Natural killer cell treated with Interleukin-12 subunit alpha and Interleukin-12 subunit beta and Interleukin-15 and Interleukin-18, amount 100 ng/mL, for 72 hours (primary cell): ENCODE measurements around the gene MRPS7. TPM values are rescaled to one million over a fixed set of nuclear protein-coding genes. Genes with fewer than 3 reads are reported as not detected.
A peak's percentile ranks its signal among the peaks of the same experiment; 100 is the strongest.
"Not testable (repeated sequence)": the region's sequence is repeated elsewhere in the genome, so short reads cannot be mapped to it uniquely, and the experiment has no call there.

Experiments
- ATAC-seq, 2 donors: fragments of 150-1000 bp; cut with Tn5 transposase in 1 of 2; sonication (Bioruptor Pico), chemical (Tn5 transposase) in 1 of 2; 2 replicates each; pipeline ENCODE4 v1.10.0; 2021
- DNase-seq: peaks from one replicate; pipeline ENCODE4 v3.0.0; 2022; ENCODE audit warnings: low spot score
- H3K27ac Mint-ChIP-seq, 2 donors: 1 replicate in 1 of 2; 2 replicates in 1 of 2; pipeline ENCODE4 v1.8.0; 2022; ENCODE audit warnings: mixed read lengths in 2 of 2, mild to moderate bottlenecking in 1 of 2, moderate library complexity in 1 of 2
- H3K27me3 Mint-ChIP-seq, 2 donors: 1 replicate in 1 of 2; 2 replicates in 1 of 2; pipeline ENCODE4 v1.8.0; 2022; ENCODE audit warnings: mixed read lengths in 2 of 2
- H3K36me3 Mint-ChIP-seq: one replicate; pipeline ENCODE4 v1.8.0; 2022; ENCODE audit warnings: mixed read lengths
- H3K4me1 Mint-ChIP-seq, 2 donors: 1 replicate in 1 of 2; 2 replicates in 1 of 2; pipeline ENCODE4 v1.8.0; 2022; ENCODE audit warnings: low read depth in 2 of 2, mixed read lengths in 2 of 2, mild to moderate bottlenecking in 1 of 2
- H3K4me3 Mint-ChIP-seq: one replicate; pipeline ENCODE4 v1.8.0; 2022; ENCODE audit warnings: mixed read lengths
- H3K9me3 Mint-ChIP-seq: 2 replicates; pipeline ENCODE4 v1.8.0; 2022; ENCODE audit warnings: mixed read lengths
- total RNA-seq, 2 donors: library from RNA; stranded (reverse); gene quantifications; one replicate each; pipeline ENCODE4 v1.2.3, GENCODE V29; 2022

Gene MRPS7
- total RNA-seq, 2 donors from 2014 or later = 76.4 to 82.8 TPM

GRCh38 chr17:75255954-75256698, 5.6 kb upstream of the MRPS7 start:
- Mint-ChIP-seq H3K27ac (peak overlapping the region; percentile 68 to 99), H3K4me1 (peaks cover 77 to 85% of the 10 kb centered on the region in 2 donors)
- not testable (repeated sequence) for H3K27me3 Mint-ChIP-seq, H3K36me3 Mint-ChIP-seq, H3K9me3 Mint-ChIP-seq, ATAC-seq, DNase-seq, H3K4me3 Mint-ChIP-seq

- H3K4me3 Mint-ChIP-seq, H3K36me3 Mint-ChIP-seq, ATAC-seq, DNase-seq, H3K27me3 Mint-ChIP-seq, H3K9me3 Mint-ChIP-seq: not testable (repeated sequence)
- peaks cover 76 to 79% of the 10 kb centered on the region in 2 donors for H3K4me1 Mint-ChIP-seq
- H3K27ac Mint-ChIP-seq = peak overlapping the region; percentile 68 to 99
These were observed 4.5 kb upstream of the MRPS7 start for GRCh38 chr17:75257228-75257627.

- Mint-ChIP-seq H3K9me3 (no peaks in the 10 kb centered on the region), H3K27me3 (no peaks in the 10 kb centered on the region), H3K4me1 (peaks cover 51% of the 10 kb centered on the region in 2 donors), H3K27ac (peak overlapping the region; percentile 99 to 100), H3K36me3 (peaks cover 6% of the 10 kb centered on the region), H3K4me3 (peak overlapping the region; percentile 100)
- DNase-seq = peak; percentile 77
- ATAC-seq = peak; percentile 82 to 83
These were observed 891 bp upstream of the MRPS7 start for GRCh38 chr17:75260641-75261335.

- H3K4me3 Mint-ChIP-seq = peak overlapping the region; percentile 100
- no peaks in the 10 kb centered on the region for H3K9me3 Mint-ChIP-seq
- peak overlapping the region; percentile 99 to 100 for H3K27ac Mint-ChIP-seq
- no peaks in the 10 kb centered on the region for H3K27me3 Mint-ChIP-seq
- H3K4me1 Mint-ChIP-seq = peaks cover 37 to 41% of the 10 kb centered on the region in 2 donors
- DNase-seq (no peak), ATAC-seq (no peak)
- H3K36me3 Mint-ChIP-seq = peaks cover 6% of the 10 kb centered on the region
These were observed 480 bp downstream of the MRPS7 start for GRCh38 chr17:75262112-75262606.

GRCh38 chr17:75263055-75263454, 1.4 kb downstream of the MRPS7 start:
- Mint-ChIP-seq H3K4me1 (peaks cover 28 to 37% of the 10 kb centered on the region in 2 donors), H3K4me3 (peak overlapping the region; percentile 100), H3K27me3 (no peaks in the 10 kb centered on the region), H3K27ac (peak overlapping the region; percentile 99 to 100), H3K36me3 (peaks cover 6% of the 10 kb centered on the region), H3K9me3 (no peaks in the 10 kb centered on the region)
- DNase-seq (no peak), ATAC-seq (no peak)

GRCh38 chr17:75265614-75266315, 4.1 kb downstream of the MRPS7 start:
- Mint-ChIP-seq H3K4me3 (no peak overlapping the region), H3K27me3 (no peaks in the 10 kb centered on the region), H3K36me3 (no peaks in the 10 kb centered on the region), H3K27ac (no peak overlapping the region), H3K4me1 (peaks cover 22 to 28% of the 10 kb centered on the region in 2 donors), H3K9me3 (no peaks in the 10 kb centered on the region)
- ATAC-seq (no peak), DNase-seq (no peak)

- DNase-seq (no peak), ATAC-seq (no peak)
- H3K4me3 Mint-ChIP-seq = no peak overlapping the region
- H3K9me3 Mint-ChIP-seq = no peaks in the 10 kb centered on the region
- H3K27ac Mint-ChIP-seq = no peak overlapping the region
- H3K27me3 Mint-ChIP-seq = no peaks in the 10 kb centered on the region
- H3K4me1 Mint-ChIP-seq = peaks cover 20 to 24% of the 10 kb centered on the region in 2 donors
- H3K36me3 Mint-ChIP-seq = no peaks in the 10 kb centered on the region
These were observed 4.9 kb downstream of the MRPS7 start for GRCh38 chr17:75266316-75267152.

- ATAC-seq (no peak), DNase-seq (no peak)
- H3K4me3 Mint-ChIP-seq = no peak overlapping the region
- H3K9me3 Mint-ChIP-seq = no peaks in the 10 kb centered on the region
- H3K27me3 Mint-ChIP-seq = no peaks in the 10 kb centered on the region
- H3K36me3 Mint-ChIP-seq = no peaks in the 10 kb centered on the region
- peaks cover 24% of the 10 kb centered on the region in 2 donors for H3K4me1 Mint-ChIP-seq
- no peak overlapping the region for H3K27ac Mint-ChIP-seq
These were observed 5.4 kb downstream of the MRPS7 start for GRCh38 chr17:75267153-75267410.

GRCh38 chr17:75267411-75268232, 5.9 kb downstream of the MRPS7 start:
- no peak overlapping the region for H3K4me3 Mint-ChIP-seq
- H3K27me3 Mint-ChIP-seq = no peaks in the 10 kb centered on the region
- DNase-seq (no peak), ATAC-seq (no peak)
- no peaks in the 10 kb centered on the region for H3K9me3 Mint-ChIP-seq
- H3K4me1 Mint-ChIP-seq = peaks cover 20 to 21% of the 10 kb centered on the region in 2 donors
- H3K27ac Mint-ChIP-seq = no peak overlapping the region
- no peaks in the 10 kb centered on the region for H3K36me3 Mint-ChIP-seq

- Mint-ChIP-seq H3K27me3 (no peaks in the 10 kb centered on the region), H3K4me3 (peak overlapping the region; percentile 85), H3K27ac (peak overlapping the region; percentile 77 to 78), H3K36me3 (no peaks in the 10 kb centered on the region), H3K4me1 (peaks cover 23 to 27% of the 10 kb centered on the region in 2 donors), H3K9me3 (no peaks in the 10 kb centered on the region)
- ATAC-seq = no peak
- DNase-seq = no peak
These were observed 8.2 kb downstream of the MRPS7 start for GRCh38 chr17:75269844-75270217.

- ATAC-seq = peak; percentile 71 to 82
- DNase-seq = peak; percentile 87
- Mint-ChIP-seq H3K27ac (peak overlapping the region; percentile 77 to 78), H3K4me3 (peak overlapping the region; percentile 85), H3K27me3 (no peaks in the 10 kb centered on the region), H3K4me1 (peaks cover 23 to 29% of the 10 kb centered on the region in 2 donors), H3K9me3 (no peaks in the 10 kb centered on the region), H3K36me3 (peaks cover 3% of the 10 kb centered on the region)
These were observed 8.7 kb downstream of the MRPS7 start for GRCh38 chr17:75270218-75270965.

GRCh38 chr17:75270966-75271232, 9.2 kb downstream of the MRPS7 start, which contains the start of gene MIF4GD:
Gene MIF4GD, minus strand, starts transcription at chr17:75271231. Its CDS starts 1,036 bp downstream, at chr17:75270195.
- DNase-seq (no peak), ATAC-seq (peak in 1 of 2 donors; percentile 25)
- Mint-ChIP-seq H3K9me3 (no peaks in the 10 kb centered on the region), H3K4me1 (peaks cover 23 to 30% of the 10 kb centered on the region in 2 donors), H3K27ac (peak within 1 kb of the TSS; percentile 77 to 81), H3K36me3 (peaks cover 4% of the 10 kb centered on the region), H3K4me3 (peak within 1 kb of the TSS; percentile 91), H3K27me3 (no peaks in the 10 kb centered on the region)
